HepG2 (cell line): Measurements from ENCODE around the gene OVCH1. TPM values are rescaled to one million over a fixed set of nuclear protein-coding genes. Genes with fewer than 3 reads are reported as not detected.

Experiments used
- polyA plus RNA-seq, 8 experiments: library from polyadenylated mRNA; depleted of rRNA in 3 of 8; stranded (reverse) in 7 of 8; unstranded in 1 of 8; fragments of >200 nt; fragmentation: Illumina TruSeq in 4 of 8; extraction: Trizol in 4 of 8; gene quantifications; 2 replicates each; pipeline versions ENCODE4 v1.2.1 to v1.2.3, GENCODE V29; 2011 to 2016; ENCODE audit warnings: low read depth in 4 of 8, missing spikeins in 1 of 8, mixed read lengths in 1 of 8; ENCODE audit not compliant: insufficient read depth in 1 of 8
- total RNA-seq, 5 experiments: library from RNA; depleted of rRNA; stranded (reverse); fragments of >200 nt; fragmentation: Illumina TruSeq; extraction: Trizol; gene quantifications; 2 replicates each; pipeline ENCODE4 v1.2.3, GENCODE V29; 2016; ENCODE audit warnings: low read depth in 1 of 5

The OVCH1 gene
- total and polyA plus RNA-seq, 2 of the 13 experiments (the other 11 are each of a cell fraction or from before 2014, with no cell fraction given): not detected

Other genes starting within 250 kb of the OVCH1 start
- gene ERGIC2, start 116.5 kb downstream of the OVCH1 start, total RNA-seq (2016; rRNA removed; fragmentation: Illumina TruSeq; extraction: Trizol): 70.7 and 73.5 TPM in 2 replicates
- gene ERGIC2, start 116.5 kb downstream of the OVCH1 start, polyA plus RNA-seq (2011; rRNA removed): 23.6 and 32.6 TPM in 2 replicates